Liver (tissue), 3 donors: ENCODE measurements around the gene DNAJC10.

Source experiments
- CTCF ChIP-seq: fragments of 150-350 bp; IDR thresholded peaks from 2 replicates; pipeline ENCODE4 v1.5.1; 2017; ENCODE audit warnings: improper control_type of control experiment, low read depth, low read length; ENCODE audit not compliant: missing input control
- MAX ChIP-seq: IDR thresholded peaks from 2 replicates; pipeline ENCODE4 v1.6.1; 2016; ENCODE audit warnings: antibody characterized with exemption
- RAD21 ChIP-seq, 2 donors: IDR thresholded peaks; 2 replicates each; pipeline ENCODE4 v1.6.1; 2016; ENCODE audit warnings: antibody characterized with exemption in 2 of 2, mild to moderate bottlenecking in 2 of 2
- donor health status: healthy.
- donor health status: healthy.

- TF ChIP-seq CTCF, result no peak
- no peak for TF ChIP-seq RAD21 (IDR thresholded peaks at IDR 0.05)
- no peak for TF ChIP-seq MAX
Measured at GRCh38 chr2:182798736-182799135, 82.7 kb downstream of the DNAJC10 start.
